ENCODE results near the gene RAB7B. TPM values are rescaled to one million over a fixed set of nuclear protein-coding genes. Genes with fewer than 3 reads are reported as not detected.

The RAB7B gene
- total RNA-seq, 2 experiments from 2014 or later = not detected

DNA sequence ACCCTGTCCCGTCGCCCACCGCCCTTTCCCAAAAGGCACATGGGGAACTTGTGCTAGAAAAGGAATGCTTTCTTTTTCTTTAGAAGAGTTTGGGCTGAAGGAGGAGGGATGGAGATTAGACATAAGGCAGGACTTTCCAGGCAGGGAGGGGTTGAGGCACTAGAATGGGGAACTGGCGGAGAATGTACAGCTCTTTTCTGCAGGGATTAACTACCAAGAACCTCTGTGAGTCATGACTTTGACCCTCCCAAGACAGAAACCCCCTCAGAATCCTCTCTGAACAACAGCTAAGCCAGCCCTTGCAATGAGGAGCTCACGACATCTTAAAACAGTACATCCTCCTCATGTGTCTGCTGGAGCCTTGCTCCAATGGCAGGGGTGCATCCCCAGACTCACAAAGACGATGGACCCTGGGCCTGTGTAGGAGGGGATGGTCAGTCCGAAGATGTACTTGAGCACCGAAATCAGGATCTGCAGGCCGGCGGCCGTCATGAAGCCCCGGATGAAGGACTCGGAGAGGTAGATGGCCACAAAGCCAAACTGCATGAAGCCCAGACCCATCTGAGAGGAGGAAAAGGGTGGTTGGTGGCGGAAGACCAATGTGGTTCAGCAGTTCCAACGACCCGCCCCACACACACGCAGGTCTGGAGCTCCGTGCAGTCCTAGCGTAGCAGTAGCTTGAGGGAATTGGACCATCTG lies 73.5 kb downstream of the RAB7B start:
- Mint-ChIP-seq H3K4me1 (no peaks in the 10 kb centered on the region), H3K36me3 (no peaks in the 10 kb centered on the region), H3K4me3 (no peak overlapping the region), H3K9me3 (ENCODE audit: low read depth) (no peaks in the 10 kb centered on the region), H3K27ac (no peak overlapping the region), H3K27me3 (peaks cover 17% of the 10 kb centered on the region)
- ATAC-seq = no peak
- no peak for DNase-seq
- CTCF ChIA-PET = interaction anchor here (1.2 kb wide), 1 partner anchor 271 kb away, joined by 3 read pairs; no protein-coding TSS in a partner anchor

DNA sequence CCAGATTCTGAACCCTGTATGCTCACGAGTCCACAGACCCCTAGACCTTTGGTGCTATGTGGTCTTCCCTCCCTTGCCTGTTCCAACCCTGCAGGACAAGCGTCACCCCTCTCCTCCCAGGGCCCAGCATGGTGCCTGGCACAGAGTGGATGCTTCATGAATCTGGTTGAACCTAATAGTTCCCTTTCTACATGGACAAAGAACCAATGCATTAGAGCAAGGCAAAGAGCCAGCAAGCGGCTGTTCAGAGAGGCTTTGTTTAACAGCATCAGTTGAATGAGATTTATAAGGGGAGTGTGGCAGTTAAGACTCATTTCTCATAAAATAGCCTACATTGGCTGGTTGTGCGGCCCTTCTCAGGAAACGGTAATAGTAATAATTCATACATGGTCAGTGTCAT lies 74.9 kb downstream of the RAB7B start:
- ATAC-seq (no peak), DNase-seq (no peak)
- Mint-ChIP-seq H3K27ac (no peak overlapping the region), H3K4me1 (no peaks in the 10 kb centered on the region), H3K9me3 (ENCODE audit: low read depth) (no peaks in the 10 kb centered on the region), H3K4me3 (no peak overlapping the region), H3K27me3 (peaks cover 13% of the 10 kb centered on the region), H3K36me3 (no peaks in the 10 kb centered on the region)
- CTCF ChIA-PET = no interaction called here

DNA sequence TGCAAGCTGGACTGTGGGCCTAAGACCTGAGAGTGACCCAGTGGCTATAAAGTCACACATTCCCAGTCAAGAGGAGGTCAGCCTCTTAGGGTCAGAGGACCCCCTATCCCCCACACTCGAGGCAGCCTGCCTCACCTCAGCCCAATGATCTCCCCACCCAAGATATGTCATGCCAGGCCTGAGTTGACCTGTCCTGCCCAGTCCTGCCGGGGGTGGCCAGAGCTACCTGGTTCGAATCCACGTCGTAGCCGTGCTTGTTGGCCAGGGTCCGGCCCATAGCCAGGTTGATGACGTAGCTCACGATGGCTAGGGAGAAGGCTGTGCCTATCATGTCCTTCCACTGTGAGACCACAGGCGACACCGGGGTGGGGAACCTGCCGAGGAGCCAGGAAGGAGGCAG lies 75.5 kb downstream of the RAB7B start:
- CTCF ChIA-PET = no interaction called here
- DNase-seq (no peak), ATAC-seq (no peak)
- no peak overlapping the region for H3K27ac Mint-ChIP-seq
- H3K4me1 Mint-ChIP-seq = no peaks in the 10 kb centered on the region
- no peaks in the 10 kb centered on the region for H3K9me3 Mint-ChIP-seq (ENCODE audit: low read depth)
- H3K36me3 Mint-ChIP-seq = no peaks in the 10 kb centered on the region
- H3K27me3 Mint-ChIP-seq = peaks cover 11% of the 10 kb centered on the region
- no peak overlapping the region for H3K4me3 Mint-ChIP-seq

DNA sequence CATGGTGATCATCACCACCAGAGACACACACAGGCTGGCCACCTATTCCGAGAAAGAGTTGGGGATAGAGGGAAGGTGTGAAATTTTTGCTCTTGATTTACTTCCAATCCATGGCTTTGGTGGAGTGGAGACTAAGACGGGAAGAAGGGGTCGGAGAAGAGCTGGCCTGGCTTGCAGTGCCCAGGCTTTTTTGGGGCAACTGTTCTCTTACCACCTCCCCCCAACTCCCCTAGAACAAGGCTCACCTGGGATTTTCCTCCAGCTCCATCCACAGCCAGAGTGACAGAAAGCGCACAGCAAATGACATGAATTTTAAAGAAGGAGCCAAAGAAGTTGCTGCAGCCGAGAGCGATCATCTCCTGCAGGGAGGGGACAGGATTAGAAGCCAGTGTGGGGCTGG lies 75.9 kb downstream of the RAB7B start:
- H3K9me3 Mint-ChIP-seq (ENCODE audit: low read depth) = no peaks in the 10 kb centered on the region
- no peak overlapping the region for H3K27ac Mint-ChIP-seq
- no peaks in the 10 kb centered on the region for H3K36me3 Mint-ChIP-seq
- no peak for ATAC-seq
- CTCF ChIA-PET = no interaction called here
- DNase-seq = no peak
- no peak overlapping the region for H3K4me3 Mint-ChIP-seq
- H3K27me3 Mint-ChIP-seq = peaks cover 9% of the 10 kb centered on the region
- no peaks in the 10 kb centered on the region for H3K4me1 Mint-ChIP-seq

Other genes with a start within 250 kb of the RAB7B start
- gene RAB29, start 227.9 kb downstream of the RAB7B start, total RNA-seq = 10 to 100 TPM; 51.0 to 61.4 TPM
- gene SLC41A1, start 190.2 kb downstream of the RAB7B start, total RNA-seq = 10 to 100 TPM; 13.3 to 16.7 TPM
- under 1 TPM; 0.30 to 0.44 TPM for gene PM20D1, start 153.3 kb downstream of the RAB7B start, total RNA-seq
- not detected for gene SLC26A9, start 59.9 kb downstream of the RAB7B start, total RNA-seq
- gene CTSE, start 20.5 kb upstream of the RAB7B start, total RNA-seq = not detected
- gene RHEX, start 49.8 kb upstream of the RAB7B start, total RNA-seq = not detected
- not detected for gene AVPR1B, start 114.0 kb upstream of the RAB7B start, total RNA-seq
- gene FAM72A, start 199.4 kb upstream of the RAB7B start, total RNA-seq = 10 to 100 TPM; 36.3 to 37.4 TPM
- 100 to 1,000 TPM; 124 to 130 TPM for gene SRGAP2, start 200.1 kb upstream of the RAB7B start, total RNA-seq